SK-N-SH (cell line): ENCODE measurements around the gene PLCB3. TPM values are rescaled to one million over a fixed set of nuclear protein-coding genes. Genes with fewer than 3 reads are reported as not detected.

Experiments used
- CTCF ChIA-PET: fragments of 300-600, 350-600 bp; formaldehyde crosslinking; extraction: SDS; loops from one replicate; lab custom pipeline; 2021; lab: Yijun Ruan, JAX
- POLR2A ChIA-PET: fragments of 350-600 bp; sonication (Branson Sonifier 250); formaldehyde crosslinking; extraction: SDS; loops from one replicate; lab custom pipeline; 2020; ENCODE audit warnings: antibody characterized with exemption, inconsistent platforms; lab: Yijun Ruan, JAX
- DNase-seq: peaks from one replicate; pipeline ENCODE4 v3.0.0; 2012
- H2AFZ ChIP-seq: fragments of 200-600 bp; sonication (generic); 2 replicates; pipeline ENCODE4 v1.8.1; 2016; ENCODE audit warnings: antibody characterized with exemption, mild to moderate bottlenecking, low read depth
- H3F3A ChIP-seq: fragments of 200-600 bp; sonication (generic); replicated peaks from 2 replicates; pipeline ENCODE3; 2016; ENCODE audit warnings: antibody characterized with exemption, mild to moderate bottlenecking; ENCODE audit not compliant: insufficient read depth
- H3K27ac ChIP-seq, 2 experiments: fragments of 200-500 bp in 1 of 2; fragments of 200-600 bp in 1 of 2; sonication (Bioruptor generic) in 1 of 2; sonication (generic), shearing (Covaris generic) in 1 of 2; 2 replicates each; pipeline versions ENCODE4 v1.5.1 to v1.6.1; 2014 to 2016; ENCODE audit warnings: low read depth in 2 of 2, inconsistent platforms in 1 of 2, low read length in 1 of 2, mild to moderate bottlenecking in 1 of 2, mixed read lengths in 1 of 2
- H3K27me3 ChIP-seq: fragments of 200-600 bp; sonication (generic), shearing (Covaris generic); 2 replicates; pipeline ENCODE4 v1.6.1; 2016; ENCODE audit warnings: mixed run types; ENCODE audit not compliant: insufficient read depth
- H3K36me3 ChIP-seq, 2 experiments: fragments of 200-500 bp in 1 of 2; fragments of 200-600 bp in 1 of 2; sonication (Bioruptor generic) in 1 of 2; sonication (generic) in 1 of 2; replicated peaks in 1 of 2; 2 replicates each; pipeline versions ENCODE3 to v1.5.1; 2014 to 2016; ENCODE audit warnings: low read length in 1 of 2, mild to moderate bottlenecking in 1 of 2; ENCODE audit not compliant: insufficient read depth in 2 of 2, control insufficient read depth in 1 of 2
- H3K4me1 ChIP-seq, 2 experiments: fragments of 200-500 bp in 1 of 2; fragments of 200-600 bp in 1 of 2; sonication (Bioruptor generic) in 1 of 2; sonication (generic), shearing (Covaris generic) in 1 of 2; 2 replicates each; pipeline versions ENCODE4 v1.5.1 to v1.6.1; 2014 to 2016; ENCODE audit warnings: low read depth in 1 of 2, low read length in 1 of 2, mixed run types in 1 of 2; ENCODE audit not compliant: insufficient read depth in 2 of 2, control insufficient read depth in 1 of 2
- H3K4me2 ChIP-seq: fragments of 200-600 bp; sonication (generic), shearing (Covaris generic); 2 replicates; pipeline ENCODE4 v1.6.1; 2017; ENCODE audit warnings: mixed run types
- H3K4me3 ChIP-seq, 2 experiments: fragments of 200-500 bp in 1 of 2; fragments of 200-600 bp in 1 of 2; sonication (Bioruptor generic) in 1 of 2; sonication (generic), shearing (Covaris generic) in 1 of 2; 2 replicates each; pipeline versions ENCODE4 v1.5.1 to v1.8.1; 2014 to 2016; ENCODE audit warnings: low read depth in 2 of 2, inconsistent platforms in 1 of 2, low read length in 1 of 2, mild to moderate bottlenecking in 1 of 2, mixed read lengths in 1 of 2, moderate library complexity in 1 of 2
- H3K79me2 ChIP-seq: fragments of 200-600 bp; sonication (generic); 2 replicates; pipeline ENCODE4 v1.8.1; 2017; ENCODE audit warnings: mild to moderate bottlenecking; ENCODE audit not compliant: insufficient read depth
- H3K9ac ChIP-seq: fragments of 200-600 bp; sonication (generic); 2 replicates; pipeline ENCODE4 v1.6.1; 2017; ENCODE audit warnings: mixed run types
- H3K9me2 ChIP-seq: fragments of 200-600 bp; sonication (generic); 2 replicates; pipeline ENCODE4 v1.6.1; 2017; ENCODE audit warnings: mixed run types
- H3K9me3 ChIP-seq: fragments of 200-600 bp; sonication (generic); 2 replicates; pipeline ENCODE4 v1.6.1; 2017; ENCODE audit warnings: mixed run types, mild to moderate bottlenecking, moderate library complexity
- H4K20me1 ChIP-seq: fragments of 200-600 bp; sonication (generic); 2 replicates; pipeline ENCODE4 v1.6.1; 2017; ENCODE audit warnings: mild to moderate bottlenecking, mixed run types; ENCODE audit not compliant: insufficient read depth
- CHD2 ChIP-seq: fragments of 150-350 bp; IDR thresholded peaks from 2 replicates; pipeline ENCODE4 v1.6.1; 2018; ENCODE audit warnings: low read length; ENCODE audit not compliant: partially characterized antibody
- CTCF ChIP-seq: fragments of 200-600 bp; sonication (generic); IDR thresholded peaks from 2 replicates; pipeline ENCODE4 v1.6.1; 2017; ENCODE audit warnings: antibody characterized with exemption, mild to moderate bottlenecking, moderate library complexity
- ELF1 ChIP-seq: IDR thresholded peaks from 2 replicates; pipeline ENCODE4 v1.4.0; 2012
- EP300 ChIP-seq, 2 experiments: IDR thresholded peaks; 2 replicates each; pipeline versions ENCODE4 v1.4.0 to v1.6.1; 2012; ENCODE audit warnings: borderline replicate concordance in 1 of 2, low read depth in 1 of 2, low read length in 1 of 2
- FOSL2 ChIP-seq: IDR thresholded peaks from 2 replicates; pipeline ENCODE4 v1.4.0; 2012; ENCODE audit warnings: low read depth, mild to moderate bottlenecking, moderate library complexity, borderline replicate concordance
- FOXM1 ChIP-seq: IDR thresholded peaks from 2 replicates; pipeline ENCODE4 v1.4.0; 2012; ENCODE audit warnings: low read depth, mild to moderate bottlenecking
- GABPA ChIP-seq: IDR thresholded peaks from 2 replicates; pipeline ENCODE4 v1.4.0; 2012; ENCODE audit warnings: low read depth, mild to moderate bottlenecking
- JUND ChIP-seq: IDR thresholded peaks from 2 replicates; pipeline ENCODE4 v1.4.0; 2012
- MEF2A ChIP-seq: IDR thresholded peaks from 2 replicates; pipeline ENCODE4 v1.4.0; 2012; ENCODE audit warnings: low read depth, borderline replicate concordance
- MXI1 ChIP-seq: IDR thresholded peaks from 2 replicates; pipeline ENCODE4 v1.6.1; 2012; ENCODE audit warnings: mild to moderate bottlenecking, low read depth, low read length, improper control_type of control experiment
- NFIC ChIP-seq: IDR thresholded peaks from 2 replicates; pipeline ENCODE4 v1.4.0; 2012; ENCODE audit warnings: borderline replicate concordance
- NRF1 ChIP-seq: IDR thresholded peaks from 2 replicates; pipeline ENCODE4 v1.6.1; 2012; ENCODE audit warnings: low read depth, mild to moderate bottlenecking, low read length
- RAD21 ChIP-seq: IDR thresholded peaks from 2 replicates; pipeline ENCODE4 v1.6.1; 2012; ENCODE audit warnings: mild to moderate bottlenecking, low read length
- RCOR1 ChIP-seq: fragments of 150-350 bp; IDR thresholded peaks from 2 replicates; pipeline ENCODE4 v1.6.1; 2017; ENCODE audit warnings: antibody characterized with exemption, low read length
- RFX5 ChIP-seq: IDR thresholded peaks from 2 replicates; pipeline ENCODE4 v1.6.1; 2012; ENCODE audit warnings: mild to moderate bottlenecking, improper control_type of control experiment, low read length
- RXRA ChIP-seq: IDR thresholded peaks from 2 replicates; pipeline ENCODE4 v1.4.0; 2012; ENCODE audit warnings: low read depth, mild to moderate bottlenecking, borderline replicate concordance
- SIN3A ChIP-seq: IDR thresholded peaks from 2 replicates; pipeline ENCODE4 v1.6.1; 2012; ENCODE audit warnings: low read depth, mild to moderate bottlenecking, low read length, moderate library complexity, borderline replicate concordance
- SMC3 ChIP-seq: IDR thresholded peaks from 2 replicates; pipeline ENCODE4 v1.6.1; 2012; ENCODE audit warnings: low read depth, low read length, improper control_type of control experiment
- TAF1 ChIP-seq: IDR thresholded peaks from 2 replicates; pipeline ENCODE4 v1.6.1; 2012; ENCODE audit warnings: low read depth, mild to moderate bottlenecking, low read length, moderate library complexity, borderline replicate concordance
- TCF12 ChIP-seq: IDR thresholded peaks from 2 replicates; pipeline ENCODE4 v1.4.0; 2012
- TEAD4 ChIP-seq: IDR thresholded peaks from 2 replicates; pipeline ENCODE4 v1.4.0; 2012; ENCODE audit warnings: mild to moderate bottlenecking, borderline replicate concordance; ENCODE audit not compliant: insufficient read depth
- WGBS: methylation state at CpG from one replicate; pipeline ENCODE4 v1.1.6; 2017; ENCODE audit warnings: low lambda C conversion rate; 5-methylcytosine and 5-hydroxymethylcytosine counted together
- polyA plus RNA-seq, 3 experiments: library from polyadenylated mRNA; depleted of rRNA; stranded (reverse); fragments of >200 nt; gene quantifications; 2 replicates each; pipeline ENCODE4 v1.2.3, GENCODE V29; 2012
- TF ChIP-seq, protein P1 (sequence below): fragments of 150-350 bp; IDR thresholded peaks from 2 replicates; pipeline ENCODE4 v1.6.1; 2017; ENCODE audit warnings: antibody characterized with exemption, low read length, low read depth, borderline replicate concordance
- TF ChIP-seq, protein P2 (sequence below): IDR thresholded peaks from 2 replicates; pipeline ENCODE4 v1.4.0; 2012; ENCODE audit warnings: low read depth, borderline replicate concordance
- TF ChIP-seq, protein P3 (sequence below): IDR thresholded peaks from 2 replicates; pipeline ENCODE4 v1.4.0; 2012; ENCODE audit warnings: low read depth

PLCB3 gene
- polyA plus RNA-seq, 1 of the 3 experiments (the other 2 are of a cell fraction), result 30.4 TPM

GRCh38 chr11:64204080-64204440, 47.3 kb upstream of the PLCB3 start:
- ChIA-PET POLR2A (interaction anchor here (0.9 to 2.0 kb wide), 6 partner anchors 9 to 100 kb away, joined by 3 to 5 read pairs (median 4); partner anchors contain the start of gene NUDT22), CTCF (interaction anchor here (0.6 to 5.3 kb wide), 21 partner anchors 9 to 99 kb away, joined by 3 to 52 read pairs (median 6); partner anchors contain the start of genes CATSPERZ, NUDT22, PLCB3 and STIP1)
- no peak overlapping the region for H2AFZ ChIP-seq
- DNase-seq, result no peak
- 93% methylated on average over 15 of the region's 16 CpGs for WGBS
- H3K36me3 ChIP-seq, result peaks cover 39 to 47% of the 10 kb centered on the region in 2 experiments
- H3K4me2 ChIP-seq, result no peak overlapping the region
- H3K27me3 ChIP-seq, result no peaks in the 10 kb centered on the region
- no peaks in the 10 kb centered on the region for H3K9me3 ChIP-seq
- TF ChIP-seq RXRA (no peak), NRF1 (no peak), GABPA (no peak), RAD21 (no peak)
- H3K9ac ChIP-seq, result no peak overlapping the region
- H3K9me2 ChIP-seq, result no peaks in the 10 kb centered on the region
- no peak overlapping the region for H3K4me3 ChIP-seq
- H4K20me1 ChIP-seq, result peaks cover 9% of the 10 kb centered on the region
- H3F3A ChIP-seq, result peaks cover 30% of the 10 kb centered on the region
- H3K79me2 ChIP-seq, result no peaks in the 10 kb centered on the region; the same call in 1 of the 2 replicates
- H3K27ac ChIP-seq, result peak overlapping the region in 1 of 2 experiments; percentile 6; a peak in 1 of 4 replicates
- peaks cover 4 to 27% of the 10 kb centered on the region in 2 experiments; a peak in 3 of 4 replicates for H3K4me1 ChIP-seq

DNA sequence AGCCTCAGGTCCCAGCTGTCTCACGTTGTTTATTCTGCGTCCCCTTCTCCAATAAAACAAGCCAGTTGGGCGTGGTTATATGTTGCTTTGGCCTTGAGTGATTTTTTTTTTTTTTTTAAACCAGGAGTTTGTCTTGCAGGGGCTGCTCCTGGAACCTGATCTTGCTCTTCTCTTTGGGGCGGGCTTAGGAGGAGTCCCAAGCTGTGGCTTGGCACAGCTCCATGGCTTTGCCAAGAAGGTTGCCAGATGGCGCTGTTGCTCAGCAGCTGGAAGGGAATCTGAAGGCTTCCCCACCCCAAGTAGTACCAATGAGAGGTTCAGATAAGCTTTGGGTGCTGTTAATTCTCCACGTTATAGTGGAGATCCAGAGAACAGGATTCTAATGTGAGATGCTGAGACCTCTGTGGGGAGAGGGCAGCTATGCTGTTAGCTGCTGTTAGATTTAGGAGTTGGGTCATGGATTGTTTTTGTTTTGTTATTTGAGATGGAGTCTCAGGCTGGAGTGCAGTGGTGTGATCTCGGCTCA, 46.8 kb upstream of the PLCB3 start:
- peaks cover 30% of the 10 kb centered on the region for H3F3A ChIP-seq
- H3K79me2 ChIP-seq, result no peaks in the 10 kb centered on the region; the same call in 1 of the 2 replicates
- H3K9me3 ChIP-seq, result no peaks in the 10 kb centered on the region
- H3K36me3 ChIP-seq, result peaks cover 39 to 47% of the 10 kb centered on the region in 2 experiments
- no peaks in the 10 kb centered on the region for H3K27me3 ChIP-seq
- peaks cover 4 to 27% of the 10 kb centered on the region in 2 experiments; a peak in 3 of 4 replicates for H3K4me1 ChIP-seq
- H3K27ac ChIP-seq, result peak overlapping the region in 1 of 2 experiments; percentile 6; a peak in 1 of 4 replicates
- ChIA-PET CTCF (interaction anchor here (0.6 to 5.3 kb wide), 21 partner anchors 9 to 98 kb away, joined by 3 to 52 read pairs (median 6); partner anchors contain the start of genes CATSPERZ, NUDT22, PLCB3 and STIP1), POLR2A (interaction anchor here (0.6 to 2.0 kb wide), 7 partner anchors 8 to 100 kb away, joined by 3 to 5 read pairs (median 4); partner anchors contain the start of gene NUDT22)
- no peak overlapping the region for H2AFZ ChIP-seq
- H3K9me2 ChIP-seq, result no peaks in the 10 kb centered on the region
- DNase-seq, result peak; percentile 89
- H3K4me2 ChIP-seq, result no peak overlapping the region
- H4K20me1 ChIP-seq, result peaks cover 9% of the 10 kb centered on the region
- no peak overlapping the region for H3K4me3 ChIP-seq
- 44% methylated on average over 7 of the region's 7 CpGs for WGBS
- no peak overlapping the region for H3K9ac ChIP-seq
- TF ChIP-seq FOSL2 (no peak), TEAD4 (no peak), NRF1 (no peak), RCOR1 (0 out of 2 replicates have a peak, but pooled peaks have one; percentile 18), CTCF (peak; percentile 85), SMC3 (peak; percentile 72), MEF2A (no peak), JUND (no peak), MXI1 (no peak), RFX5 (no peak), RXRA (no peak), RAD21 (peak; percentile 84), TCF12 (peak; percentile 33; the same call in 1 of the 2 replicates), ELF1 (no peak), FOXM1 (no peak), EP300 (IDR thresholded peaks at IDR 0.05; ENCODE audit: borderline replicate concordance in 1 of 2, low read depth in 1 of 2, low read length in 1 of 2) (no peak), SIN3A (peak; percentile 79; the same call in 1 of the 2 replicates), TAF1 (no peak), NFIC (peak; percentile 96), CHD2 (peak; percentile 19)
- TF ChIP-seq, protein P1, sequence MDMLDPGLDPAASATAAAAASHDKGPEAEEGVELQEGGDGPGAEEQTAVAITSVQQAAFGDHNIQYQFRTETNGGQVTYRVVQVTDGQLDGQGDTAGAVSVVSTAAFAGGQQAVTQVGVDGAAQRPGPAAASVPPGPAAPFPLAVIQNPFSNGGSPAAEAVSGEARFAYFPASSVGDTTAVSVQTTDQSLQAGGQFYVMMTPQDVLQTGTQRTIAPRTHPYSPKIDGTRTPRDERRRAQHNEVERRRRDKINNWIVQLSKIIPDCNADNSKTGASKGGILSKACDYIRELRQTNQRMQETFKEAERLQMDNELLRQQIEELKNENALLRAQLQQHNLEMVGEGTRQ, result no peak
- TF ChIP-seq, protein P2, sequence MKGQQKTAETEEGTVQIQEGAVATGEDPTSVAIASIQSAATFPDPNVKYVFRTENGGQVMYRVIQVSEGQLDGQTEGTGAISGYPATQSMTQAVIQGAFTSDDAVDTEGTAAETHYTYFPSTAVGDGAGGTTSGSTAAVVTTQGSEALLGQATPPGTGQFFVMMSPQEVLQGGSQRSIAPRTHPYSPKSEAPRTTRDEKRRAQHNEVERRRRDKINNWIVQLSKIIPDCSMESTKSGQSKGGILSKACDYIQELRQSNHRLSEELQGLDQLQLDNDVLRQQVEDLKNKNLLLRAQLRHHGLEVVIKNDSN, result no peak
- TF ChIP-seq, protein P3, sequence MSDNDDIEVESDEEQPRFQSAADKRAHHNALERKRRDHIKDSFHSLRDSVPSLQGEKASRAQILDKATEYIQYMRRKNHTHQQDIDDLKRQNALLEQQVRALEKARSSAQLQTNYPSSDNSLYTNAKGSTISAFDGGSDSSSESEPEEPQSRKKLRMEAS, result no peak
